IPS-NIHi11 (cell line): ENCODE data around the gene SH3PXD2A.

Experiments
- DNase-seq: peaks from one replicate; pipeline ENCODE4 v3.0.0; 2012; ENCODE audit warnings: mixed read lengths, low spot score

The SH3PXD2A gene

GRCh38 chr10:103580011-103580410, 275.4 kb downstream of the SH3PXD2A start:
- peak; percentile 70 for DNase-seq

GRCh38 chr10:103578782-103579382, 276.5 kb downstream of the SH3PXD2A start:
- no peak for DNase-seq

- no peak for DNase-seq
Observed at GRCh38 chr10:103576862-103577261, 278.5 kb downstream of the SH3PXD2A start.

- no peak for DNase-seq
Observed at GRCh38 chr10:103576076-103576471, 279.3 kb downstream of the SH3PXD2A start.

- DNase-seq: no peak
Observed at GRCh38 chr10:103575416-103576075, 279.8 kb downstream of the SH3PXD2A start.

- DNase-seq: no peak
Observed at GRCh38 chr10:103574097-103575061, 281.0 kb downstream of the SH3PXD2A start.

- DNase-seq: no peak
Observed at GRCh38 chr10:103573205-103573487, 282.2 kb downstream of the SH3PXD2A start.

GRCh38 chr10:103572347-103573204, 282.8 kb downstream of the SH3PXD2A start:
- no peak for DNase-seq

- no peak for DNase-seq
Observed at GRCh38 chr10:103571656-103571975, 283.8 kb downstream of the SH3PXD2A start.

GRCh38 chr10:103570844-103571655, 284.3 kb downstream of the SH3PXD2A start:
- DNase-seq: no peak

GRCh38 chr10:103569896-103570295, 285.5 kb downstream of the SH3PXD2A start:
- no peak for DNase-seq

GRCh38 chr10:103568505-103568904, 286.9 kb downstream of the SH3PXD2A start:
- no peak for DNase-seq

- no peak for DNase-seq
Observed at GRCh38 chr10:103566536-103566935, 288.8 kb downstream of the SH3PXD2A start.

- DNase-seq: peak; percentile 89
Observed at GRCh38 chr10:103564776-103565520, 290.4 kb downstream of the SH3PXD2A start.

GRCh38 chr10:103564116-103564501, 291.3 kb downstream of the SH3PXD2A start:
- DNase-seq: no peak

- no peak for DNase-seq
Observed at GRCh38 chr10:103563231-103564115, 291.9 kb downstream of the SH3PXD2A start.

- DNase-seq: no peak
Observed at GRCh38 chr10:103562383-103562782, 293.0 kb downstream of the SH3PXD2A start.

GRCh38 chr10:103560886-103561285, 294.5 kb downstream of the SH3PXD2A start:
- no peak for DNase-seq

GRCh38 chr10:103559776-103560175, 295.6 kb downstream of the SH3PXD2A start:
- no peak for DNase-seq

- DNase-seq: no peak
Observed at GRCh38 chr10:103558911-103559310, 296.5 kb downstream of the SH3PXD2A start.
